ENCODE measurements around the gene CLEC16A. TPM values are rescaled to one million over a fixed set of nuclear protein-coding genes. Genes with fewer than 3 reads are reported as not detected.

The CLEC16A gene
- total RNA-seq, 1 donor from 2014 or later, result 57.6 TPM

DNA sequence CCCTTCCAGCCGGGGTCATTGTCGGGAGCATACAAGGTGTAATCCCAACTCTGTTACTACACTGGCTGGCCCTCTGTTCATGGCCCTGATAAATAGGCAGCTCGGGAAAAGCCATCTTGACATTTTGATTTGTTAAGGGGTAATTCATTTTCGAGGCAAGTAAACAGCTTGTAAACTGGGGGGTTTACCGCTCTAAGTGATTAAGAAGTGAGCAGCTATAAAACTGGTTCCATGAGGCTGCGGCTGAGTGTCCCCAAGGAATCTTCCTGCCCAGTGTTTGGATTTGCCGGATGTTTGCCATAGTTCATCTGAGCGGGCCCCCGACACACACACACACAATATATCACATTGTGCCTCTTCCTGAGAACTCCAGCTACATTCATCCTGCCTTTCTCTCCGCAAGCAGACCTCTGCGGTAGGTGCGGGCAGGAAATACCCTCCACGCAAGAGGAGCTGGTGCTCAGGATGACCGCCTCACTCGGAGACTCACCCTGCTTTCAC is 219.4 kb downstream of the CLEC16A start:
- ATAC-seq (ENCODE audit: low read depth) (no peak), DNase-seq (no peak)
- CTCF ChIA-PET, result no interaction called here
- Mint-ChIP-seq H3K4me1 (no peaks in the 10 kb centered on the region), H3K27ac (no peak overlapping the region), H3K27me3 (no peaks in the 10 kb centered on the region), H3K9me3 (no peaks in the 10 kb centered on the region), H3K36me3 (ENCODE audit: low read depth) (peaks cover 52% of the 10 kb centered on the region), H3K4me3 (no peak overlapping the region)
- TF ChIP-seq, protein P1, sequence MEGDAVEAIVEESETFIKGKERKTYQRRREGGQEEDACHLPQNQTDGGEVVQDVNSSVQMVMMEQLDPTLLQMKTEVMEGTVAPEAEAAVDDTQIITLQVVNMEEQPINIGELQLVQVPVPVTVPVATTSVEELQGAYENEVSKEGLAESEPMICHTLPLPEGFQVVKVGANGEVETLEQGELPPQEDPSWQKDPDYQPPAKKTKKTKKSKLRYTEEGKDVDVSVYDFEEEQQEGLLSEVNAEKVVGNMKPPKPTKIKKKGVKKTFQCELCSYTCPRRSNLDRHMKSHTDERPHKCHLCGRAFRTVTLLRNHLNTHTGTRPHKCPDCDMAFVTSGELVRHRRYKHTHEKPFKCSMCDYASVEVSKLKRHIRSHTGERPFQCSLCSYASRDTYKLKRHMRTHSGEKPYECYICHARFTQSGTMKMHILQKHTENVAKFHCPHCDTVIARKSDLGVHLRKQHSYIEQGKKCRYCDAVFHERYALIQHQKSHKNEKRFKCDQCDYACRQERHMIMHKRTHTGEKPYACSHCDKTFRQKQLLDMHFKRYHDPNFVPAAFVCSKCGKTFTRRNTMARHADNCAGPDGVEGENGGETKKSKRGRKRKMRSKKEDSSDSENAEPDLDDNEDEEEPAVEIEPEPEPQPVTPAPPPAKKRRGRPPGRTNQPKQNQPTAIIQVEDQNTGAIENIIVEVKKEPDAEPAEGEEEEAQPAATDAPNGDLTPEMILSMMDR (IDR thresholded peaks at IDR 0.05), result no peak
- POLR2A ChIA-PET, result interaction anchor here (1.2 kb wide), 1 partner anchor 91 kb away, joined by 3 read pairs; no protein-coding TSS in a partner anchor
- intact Hi-C loops (cut with micrococcal nuclease), result no loop called here

DNA sequence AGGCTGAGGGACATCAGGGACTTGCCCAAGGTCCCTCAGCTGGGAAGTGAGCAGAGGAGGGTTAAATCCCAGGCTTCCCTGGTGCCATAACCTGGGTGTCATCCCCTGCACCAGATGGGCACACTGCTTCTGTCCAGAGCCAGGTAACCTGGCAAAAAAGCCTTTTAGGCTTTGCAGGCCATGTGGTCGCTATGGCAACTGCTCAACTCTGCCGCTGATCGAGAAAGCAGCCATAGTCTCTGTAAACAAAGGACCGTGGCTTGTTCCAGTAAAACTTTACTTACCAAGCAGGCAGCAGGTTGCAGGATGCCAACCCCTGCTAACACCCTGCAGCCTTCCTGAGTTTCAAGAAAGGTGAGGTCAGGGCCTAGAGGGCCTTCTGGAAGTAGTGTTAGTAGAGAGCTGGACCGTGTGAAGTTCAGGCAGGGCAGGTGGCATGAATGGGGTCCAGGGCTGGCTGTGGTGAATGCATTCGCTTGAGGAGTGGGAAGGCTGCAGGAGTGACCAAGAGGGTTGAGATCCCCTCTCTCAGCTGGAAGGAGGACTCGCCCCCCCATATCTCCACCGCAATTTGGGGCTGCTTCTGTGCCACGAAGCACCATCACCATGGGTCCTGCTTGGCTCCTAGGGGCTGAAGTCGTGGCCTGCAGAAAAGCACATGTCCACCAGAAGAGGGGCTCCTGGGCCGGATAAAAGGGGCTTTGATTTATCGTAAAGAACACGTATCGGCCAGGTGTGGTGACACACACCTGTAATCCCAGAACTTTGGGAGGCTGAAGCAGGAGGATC is 220.3 kb downstream of the CLEC16A start:
- CTCF ChIA-PET, result no interaction called here
- POLR2A ChIA-PET, result interaction anchor here (0.9 to 1.2 kb wide), 2 partner anchors 17 to 90 kb away, joined by 3 read pairs; no protein-coding TSS in a partner anchor
- H3K27ac Mint-ChIP-seq, result no peak overlapping the region
- peaks cover 61% of the 10 kb centered on the region for H3K36me3 Mint-ChIP-seq (ENCODE audit: low read depth)
- TF ChIP-seq, protein P1 (IDR thresholded peaks at IDR 0.05), result no peak
- H3K27me3 Mint-ChIP-seq, result no peaks in the 10 kb centered on the region
- no peaks in the 10 kb centered on the region for H3K4me1 Mint-ChIP-seq
- no peaks in the 10 kb centered on the region for H3K9me3 Mint-ChIP-seq
- no peak for DNase-seq
- no peak overlapping the region for H3K4me3 Mint-ChIP-seq
- intact Hi-C loops (cut with micrococcal nuclease), result no loop called here
- ATAC-seq (ENCODE audit: low read depth), result no peak

DNA sequence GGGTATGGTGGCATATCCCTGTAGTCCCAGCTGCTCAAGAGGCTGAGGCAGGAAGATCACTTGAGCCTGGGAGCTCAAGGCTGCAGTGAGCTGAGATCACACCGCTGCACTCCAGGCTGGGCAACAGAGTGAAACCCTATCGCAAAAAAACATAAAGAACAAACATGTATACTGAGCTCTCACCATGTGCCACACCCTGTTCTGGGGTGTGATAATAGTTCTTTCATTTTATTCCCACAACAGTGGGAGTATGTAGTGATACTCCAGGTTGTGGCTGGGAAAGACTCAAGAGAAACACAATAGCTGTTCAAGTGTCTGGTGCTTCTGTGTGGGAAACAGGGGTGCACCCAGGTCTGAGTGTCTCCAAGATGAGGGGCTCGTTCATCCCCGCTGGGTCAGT is 221.0 kb downstream of the CLEC16A start:
- TF ChIP-seq, protein P1 (IDR thresholded peaks at IDR 0.05), result no peak
- H3K27me3 Mint-ChIP-seq, result no peaks in the 10 kb centered on the region
- POLR2A ChIA-PET, result interaction anchor here (0.9 kb wide), 1 partner anchor 16 kb away, joined by 3 read pairs; no protein-coding TSS in a partner anchor
- H3K27ac Mint-ChIP-seq, result no peak overlapping the region
- peaks cover under 1% of the 10 kb centered on the region for H3K4me1 Mint-ChIP-seq
- DNase-seq (no peak), ATAC-seq (ENCODE audit: low read depth) (no peak)
- peaks cover 61% of the 10 kb centered on the region for H3K36me3 Mint-ChIP-seq (ENCODE audit: low read depth)
- CTCF ChIA-PET, result no interaction called here
- intact Hi-C loops (cut with micrococcal nuclease), result no loop called here
- H3K4me3 Mint-ChIP-seq, result no peak overlapping the region
- H3K9me3 Mint-ChIP-seq, result no peaks in the 10 kb centered on the region

DNA sequence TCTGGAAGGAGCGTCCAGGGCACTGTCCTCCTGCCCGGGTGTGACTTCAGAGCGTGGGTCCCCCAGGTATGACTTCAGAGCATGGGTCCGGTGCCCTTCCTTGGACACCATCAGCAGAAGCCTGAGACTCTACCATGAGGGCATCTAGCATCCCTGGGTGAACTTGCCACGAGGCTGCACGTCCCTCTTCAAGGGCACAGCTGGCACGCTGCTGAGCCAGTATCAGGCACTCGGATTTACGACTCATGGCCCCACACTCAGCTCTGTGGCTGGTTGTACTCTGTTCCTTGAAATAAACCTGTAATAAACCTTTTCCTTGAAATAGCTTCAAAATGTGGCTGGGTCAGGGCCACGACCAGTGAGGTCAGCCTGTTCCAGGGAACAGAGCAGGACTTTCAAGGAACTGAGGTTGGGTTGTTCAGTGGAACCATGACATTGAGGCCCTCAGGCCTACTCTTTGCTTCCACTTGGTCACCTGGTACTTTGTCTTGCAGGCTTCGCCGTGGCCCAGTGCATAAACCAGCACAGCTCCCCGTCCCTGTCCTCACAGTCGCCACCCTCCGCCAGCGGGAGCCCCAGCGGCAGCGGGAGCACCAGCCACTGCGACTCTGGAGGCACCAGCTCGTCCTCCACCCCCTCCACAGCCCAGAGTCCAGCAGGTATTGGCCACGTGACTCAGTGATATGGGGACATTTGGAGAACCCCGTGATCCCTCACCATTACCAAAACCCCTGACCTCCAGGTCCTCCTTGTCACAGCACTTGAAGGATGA is 221.7 kb downstream of the CLEC16A start:
- ChIA-PET CTCF (no interaction called here), POLR2A (interaction anchor here (0.6 to 0.9 kb wide), 2 partner anchors 16 to 337 kb away, joined by 3 read pairs; no protein-coding TSS in a partner anchor)
- Mint-ChIP-seq H3K27ac (no peak overlapping the region), H3K27me3 (no peaks in the 10 kb centered on the region), H3K4me1 (peaks cover 1% of the 10 kb centered on the region), H3K9me3 (no peaks in the 10 kb centered on the region), H3K4me3 (no peak overlapping the region), H3K36me3 (ENCODE audit: low read depth) (peaks cover 62% of the 10 kb centered on the region)
- DNase-seq, result no peak
- intact Hi-C loops (cut with micrococcal nuclease), result no loop called here
- TF ChIP-seq, protein P1 (IDR thresholded peaks at IDR 0.05), result no peak
- ATAC-seq (ENCODE audit: low read depth), result no peak

DNA sequence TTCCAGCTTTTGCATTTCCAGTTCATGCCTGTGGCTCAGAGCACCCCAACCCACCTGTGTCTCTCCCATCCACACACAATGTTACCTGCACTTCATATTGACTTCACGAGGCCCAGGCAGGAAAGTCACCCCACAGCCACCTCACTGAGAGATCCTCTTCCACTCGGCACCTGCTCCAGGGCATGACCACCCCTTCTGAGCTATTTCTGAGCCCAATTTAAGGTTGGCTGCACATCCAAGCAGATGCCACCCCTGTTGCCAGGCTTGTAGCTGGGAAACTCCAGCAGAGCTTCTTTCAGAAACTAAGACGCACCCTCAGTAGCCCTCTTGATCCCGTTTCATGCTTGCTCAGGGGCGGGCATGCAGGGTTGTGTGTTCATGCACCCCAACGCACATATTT is 223.2 kb downstream of the CLEC16A start:
- no peaks in the 10 kb centered on the region for H3K27me3 Mint-ChIP-seq
- H3K27ac Mint-ChIP-seq, result no peak overlapping the region
- ATAC-seq (ENCODE audit: low read depth) (no peak), DNase-seq (no peak)
- POLR2A ChIA-PET, result interaction anchor here (0.5 kb wide), 1 partner anchor 90 kb away, joined by 3 read pairs; no protein-coding TSS in a partner anchor
- H3K4me1 Mint-ChIP-seq, result peaks cover 4% of the 10 kb centered on the region
- no peaks in the 10 kb centered on the region for H3K9me3 Mint-ChIP-seq
- no peak overlapping the region for H3K4me3 Mint-ChIP-seq
- H3K36me3 Mint-ChIP-seq (ENCODE audit: low read depth), result peaks cover 62% of the 10 kb centered on the region
- CTCF ChIA-PET, result no interaction called here
- TF ChIP-seq, protein P1 (IDR thresholded peaks at IDR 0.05), result no peak
- intact Hi-C loops (cut with micrococcal nuclease), result no loop called here
